Stimulated activated naive B cell treated with anti-CD40 and anti-IgM and Interleukin-4, amounts not matched to agents 10 μg/mL and 1 μg/mL and 100 μg/mL, for 72 hours (primary cell): Measurements from ENCODE around the gene NEK9.
"Not testable (repeated sequence)": the region's sequence is repeated elsewhere in the genome, so short reads cannot be mapped to it uniquely, and the experiment has no call there.

Experiments used
- ATAC-seq, 2 donors: fragments of 150-1000 bp; cut with Tn5 transposase; replicated peaks; 2 replicates each; pipeline ENCODE4 v1.10.0; 2021; ENCODE audit warnings: moderate library complexity in 1 of 2
- DNase-seq: peaks from one replicate; pipeline ENCODE4 v3.0.0; 2021
- H3K27ac Mint-ChIP-seq: one replicate; pipeline ENCODE4 v1.8.0; 2022; ENCODE audit warnings: mild to moderate bottlenecking, mixed read lengths
- H3K27me3 Mint-ChIP-seq, 2 donors: one replicate each; pipeline ENCODE4 v1.8.0; 2022; ENCODE audit warnings: mixed read lengths in 2 of 2
- H3K36me3 Mint-ChIP-seq, 2 donors: one replicate each; pipeline ENCODE4 v1.8.0; 2022; ENCODE audit warnings: mixed read lengths in 2 of 2, mild to moderate bottlenecking in 1 of 2
- H3K4me1 Mint-ChIP-seq, 2 donors: one replicate each; pipeline ENCODE4 v1.8.0; 2022; ENCODE audit warnings: mixed read lengths in 2 of 2, mild to moderate bottlenecking in 1 of 2
- H3K4me3 Mint-ChIP-seq, 2 donors: one replicate each; pipeline ENCODE4 v1.8.0; 2022; ENCODE audit warnings: mild to moderate bottlenecking in 2 of 2, mixed read lengths in 2 of 2, moderate library complexity in 1 of 2
- H3K9me3 Mint-ChIP-seq, 2 donors: one replicate each; pipeline ENCODE4 v1.8.0; 2022; ENCODE audit warnings: mixed read lengths in 2 of 2, mild to moderate bottlenecking in 1 of 2

Gene NEK9

DNA sequence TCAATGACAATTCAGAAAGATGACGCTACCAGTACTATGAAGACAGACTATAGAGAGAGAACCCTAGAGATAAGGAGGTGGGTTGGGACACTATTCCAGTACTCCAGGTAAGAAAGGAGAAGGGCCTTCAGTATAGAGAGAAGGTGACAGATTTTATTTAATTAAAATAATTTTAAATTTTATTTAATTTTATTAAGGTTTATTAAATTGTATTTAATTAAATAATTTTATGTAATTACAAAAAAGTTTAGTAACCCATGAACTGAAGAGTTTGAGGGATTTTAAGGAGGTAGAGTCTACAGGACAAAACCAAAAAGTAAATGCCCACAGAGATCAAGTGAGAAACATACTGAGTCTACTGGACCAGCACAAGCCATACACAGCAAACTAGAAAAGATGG lies 29.3 kb upstream of the NEK9 start:
- no peak overlapping the region for H3K27ac Mint-ChIP-seq

DNA sequence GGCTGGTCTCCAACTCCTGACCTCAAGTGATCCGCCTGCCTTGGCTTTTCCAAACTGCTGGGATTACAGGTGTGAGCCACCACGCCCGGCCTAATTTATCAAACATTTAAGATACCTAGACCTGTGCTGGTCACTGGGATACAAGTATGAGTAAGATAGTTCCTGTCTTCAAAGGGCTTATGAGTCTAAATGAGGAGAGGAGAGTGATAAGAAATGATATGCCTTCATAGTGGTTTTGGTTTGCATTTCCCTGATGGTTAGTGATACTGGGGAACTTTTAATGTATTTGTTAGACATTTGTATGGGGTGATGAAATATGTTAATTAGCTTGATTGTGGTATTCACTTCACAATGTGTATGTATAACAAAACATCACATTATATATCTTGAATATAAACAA lies 28.3 kb upstream of the NEK9 start:
- H3K27ac Mint-ChIP-seq: no peak overlapping the region
- peaks cover 22 to 44% of the 10 kb centered on the region in 2 donors for H3K4me1 Mint-ChIP-seq
- H3K9me3 Mint-ChIP-seq: no peaks in the 10 kb centered on the region
- ATAC-seq (no peak), DNase-seq (no peak)
- no peaks in the 10 kb centered on the region for H3K27me3 Mint-ChIP-seq
- peaks cover 16 to 33% of the 10 kb centered on the region in 2 donors for H3K36me3 Mint-ChIP-seq
- H3K4me3 Mint-ChIP-seq: no peak overlapping the region

More for the DNA sequence above, 29.3 kb upstream of the NEK9 start:
- H3K27me3 Mint-ChIP-seq: no peaks in the 10 kb centered on the region
- H3K4me3 Mint-ChIP-seq: no peak overlapping the region
- ATAC-seq: no peak
- peaks cover 20 to 39% of the 10 kb centered on the region in 2 donors for H3K36me3 Mint-ChIP-seq
- H3K9me3 Mint-ChIP-seq: no peaks in the 10 kb centered on the region
- DNase-seq: no peak
- H3K4me1 Mint-ChIP-seq: peaks cover 26 to 52% of the 10 kb centered on the region in 2 donors

DNA sequence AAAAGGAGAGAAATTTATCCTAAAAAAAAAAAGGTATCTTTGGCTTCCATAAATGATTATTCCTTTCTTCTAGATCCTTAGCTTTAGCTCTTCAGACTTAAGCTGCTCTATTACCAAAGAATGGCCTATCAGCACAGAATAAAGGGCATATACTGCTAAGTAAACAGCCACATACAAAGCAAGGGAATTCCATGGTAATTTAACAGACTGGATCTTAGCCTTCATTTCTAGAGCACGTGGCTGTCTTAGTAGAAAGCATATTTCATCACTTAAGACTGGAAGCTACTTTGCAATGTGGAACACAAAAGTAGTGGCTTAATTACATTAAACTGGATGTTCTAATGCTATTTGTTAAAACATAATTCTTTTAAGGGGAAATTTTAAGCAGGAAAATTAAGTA lies 26.4 kb upstream of the NEK9 start:
- no peaks in the 10 kb centered on the region for H3K9me3 Mint-ChIP-seq
- ATAC-seq (no peak), DNase-seq (no peak)

DNA sequence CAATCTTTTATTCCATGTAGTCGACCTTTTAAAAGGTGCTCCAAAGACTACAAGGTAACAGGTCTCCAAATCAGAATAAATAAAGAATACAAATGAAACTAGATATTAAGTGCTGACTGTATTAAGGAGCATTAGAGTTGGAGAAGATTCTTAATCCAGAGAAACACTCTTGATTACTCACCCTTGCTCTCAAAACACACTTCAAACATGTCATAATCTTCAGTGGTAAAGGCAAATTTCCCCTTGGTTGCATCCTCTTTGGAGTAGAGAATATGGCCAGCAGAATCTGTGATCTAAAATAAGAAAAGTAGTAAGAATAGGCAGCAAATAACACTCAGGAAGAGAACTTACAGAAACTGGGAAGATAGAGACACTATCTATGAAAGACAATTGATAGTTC lies 25.0 kb upstream of the NEK9 start:
- Mint-ChIP-seq H3K9me3 (no peaks in the 10 kb centered on the region), H3K4me3 (no peak overlapping the region), H3K4me1 (peaks cover 19 to 50% of the 10 kb centered on the region in 2 donors), H3K36me3 (peaks cover 25 to 52% of the 10 kb centered on the region in 2 donors), H3K27ac (no peak overlapping the region), H3K27me3 (no peaks in the 10 kb centered on the region)
- no peak for DNase-seq
- ATAC-seq: no peak

More for the DNA sequence above, 26.4 kb upstream of the NEK9 start:
- H3K27ac Mint-ChIP-seq: no peak overlapping the region
- H3K4me1 Mint-ChIP-seq: peaks cover 16 to 42% of the 10 kb centered on the region in 2 donors
- no peak overlapping the region for H3K4me3 Mint-ChIP-seq
- no peaks in the 10 kb centered on the region for H3K27me3 Mint-ChIP-seq
- H3K36me3 Mint-ChIP-seq: peaks cover 23 to 50% of the 10 kb centered on the region in 2 donors

DNA sequence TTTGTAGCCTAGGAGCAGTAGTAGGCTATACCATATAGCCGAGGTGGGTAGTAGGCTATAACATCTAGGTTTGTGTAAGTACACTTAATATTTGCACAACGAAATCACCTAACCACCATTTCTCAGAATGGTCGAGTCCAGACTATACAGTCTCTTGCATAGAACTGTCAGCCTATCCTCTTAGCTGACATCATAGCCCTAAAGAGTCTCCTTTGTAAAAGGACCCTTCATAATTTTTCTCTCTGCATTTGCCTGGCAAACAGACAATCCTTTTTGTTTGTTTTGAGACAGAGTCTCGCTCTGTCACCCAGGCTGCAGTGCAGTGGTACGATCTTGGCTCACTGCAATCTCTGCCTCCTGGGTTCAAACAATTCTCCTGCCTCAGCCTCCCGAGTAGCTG lies 23.8 kb upstream of the NEK9 start:
- Mint-ChIP-seq H3K36me3 (peaks cover 28 to 53% of the 10 kb centered on the region in 2 donors), H3K4me1 (peaks cover 16 to 48% of the 10 kb centered on the region in 2 donors)
- not testable (repeated sequence) for ATAC-seq, H3K27me3 Mint-ChIP-seq, H3K27ac Mint-ChIP-seq, DNase-seq, H3K9me3 Mint-ChIP-seq, H3K4me3 Mint-ChIP-seq

DNA sequence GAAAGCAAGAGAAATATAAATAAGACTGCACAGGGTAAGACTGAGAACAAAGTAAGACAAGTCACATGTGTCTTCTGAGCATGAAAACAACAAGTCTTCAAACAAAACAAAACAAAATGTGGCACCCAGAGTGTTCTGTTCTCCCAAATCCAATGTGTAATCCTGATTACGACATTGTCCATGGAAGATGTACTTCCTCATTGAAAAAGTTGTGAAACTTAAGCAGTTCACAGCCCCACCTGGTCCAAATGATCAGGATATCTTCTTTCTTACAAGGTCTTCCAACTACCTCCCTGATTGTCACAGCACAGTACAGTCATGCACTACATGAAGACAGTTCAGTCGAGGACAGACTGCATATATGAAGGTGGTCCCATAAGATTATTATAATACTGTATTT lies 23.3 kb upstream of the NEK9 start:
- Mint-ChIP-seq H3K4me1 (peaks cover 15 to 47% of the 10 kb centered on the region in 2 donors), H3K27ac (no peak overlapping the region), H3K27me3 (no peaks in the 10 kb centered on the region)

DNA sequence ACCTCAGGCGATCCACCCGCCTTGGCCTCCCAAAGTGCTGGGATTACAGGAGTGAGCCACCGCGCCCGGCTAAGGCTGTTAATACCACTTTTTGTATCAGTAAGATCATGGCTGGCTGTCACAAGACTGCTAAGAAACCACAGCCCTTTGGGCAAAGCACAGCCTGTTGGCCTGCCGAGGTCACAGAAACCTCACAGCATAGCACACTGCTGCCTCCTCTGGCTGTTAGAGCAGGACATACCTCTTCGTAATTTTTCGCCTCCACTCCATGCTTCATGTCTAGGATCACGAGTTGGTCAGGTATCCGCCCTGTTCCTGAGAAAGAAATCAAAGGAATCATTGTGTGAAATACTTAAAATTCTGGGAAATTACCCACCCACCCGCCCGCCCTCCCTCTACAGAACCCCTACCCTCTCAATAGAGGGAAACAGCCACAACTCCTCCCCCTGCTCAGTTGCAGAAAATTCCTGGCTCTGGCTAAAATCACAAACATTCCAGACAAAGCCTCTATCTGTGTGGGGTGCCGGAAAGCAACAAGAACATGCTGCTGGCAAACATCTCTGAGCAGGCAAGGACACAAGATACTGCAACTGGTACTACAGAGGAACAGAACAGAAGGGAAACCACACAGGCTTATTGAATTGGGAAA lies 20.7 kb upstream of the NEK9 start:
- H3K27ac Mint-ChIP-seq: no peak overlapping the region
- H3K36me3 Mint-ChIP-seq: peaks cover 45 to 68% of the 10 kb centered on the region in 2 donors
- no peaks in the 10 kb centered on the region for H3K27me3 Mint-ChIP-seq
- H3K4me1 Mint-ChIP-seq: peaks cover 21 to 68% of the 10 kb centered on the region in 2 donors
- peak; percentile 15 for DNase-seq
- H3K9me3 Mint-ChIP-seq: no peaks in the 10 kb centered on the region
- peak; percentile 88 for ATAC-seq
- H3K4me3 Mint-ChIP-seq: no peak overlapping the region

More for the DNA sequence above, 23.3 kb upstream of the NEK9 start:
- ATAC-seq: no peak
- Mint-ChIP-seq H3K9me3 (no peaks in the 10 kb centered on the region), H3K36me3 (peaks cover 30 to 51% of the 10 kb centered on the region in 2 donors), H3K4me3 (no peak overlapping the region)
- no peak for DNase-seq

DNA sequence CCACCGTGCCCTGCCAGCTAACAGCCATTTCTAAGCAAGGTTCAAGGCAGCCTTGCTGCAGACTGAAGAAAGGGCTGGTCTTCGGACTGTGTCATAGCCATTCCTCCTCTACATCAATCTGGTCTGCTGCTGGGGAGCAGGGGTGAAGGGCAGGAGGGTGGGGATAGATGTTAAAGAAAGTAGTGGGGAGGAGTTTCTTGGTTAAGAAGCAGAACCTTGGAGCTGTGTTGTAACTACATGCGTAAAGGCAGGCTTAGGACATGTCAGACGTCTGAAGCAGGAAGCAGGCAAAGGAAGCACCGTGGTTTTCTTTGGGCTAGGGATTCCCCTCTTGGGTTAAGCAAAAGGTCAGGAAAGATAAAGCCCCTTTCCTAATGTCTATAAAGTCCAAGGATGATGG lies 18.1 kb upstream of the NEK9 start:
- no peaks in the 10 kb centered on the region for H3K27me3 Mint-ChIP-seq
- H3K27ac Mint-ChIP-seq: peak overlapping the region; percentile 6
- H3K4me3 Mint-ChIP-seq: no peak overlapping the region
- peaks cover 34 to 64% of the 10 kb centered on the region in 2 donors for H3K36me3 Mint-ChIP-seq
- ATAC-seq (peak; percentile 65 to 74), DNase-seq (no peak)
- peaks cover 26 to 77% of the 10 kb centered on the region in 2 donors for H3K4me1 Mint-ChIP-seq
- H3K9me3 Mint-ChIP-seq: no peaks in the 10 kb centered on the region

DNA sequence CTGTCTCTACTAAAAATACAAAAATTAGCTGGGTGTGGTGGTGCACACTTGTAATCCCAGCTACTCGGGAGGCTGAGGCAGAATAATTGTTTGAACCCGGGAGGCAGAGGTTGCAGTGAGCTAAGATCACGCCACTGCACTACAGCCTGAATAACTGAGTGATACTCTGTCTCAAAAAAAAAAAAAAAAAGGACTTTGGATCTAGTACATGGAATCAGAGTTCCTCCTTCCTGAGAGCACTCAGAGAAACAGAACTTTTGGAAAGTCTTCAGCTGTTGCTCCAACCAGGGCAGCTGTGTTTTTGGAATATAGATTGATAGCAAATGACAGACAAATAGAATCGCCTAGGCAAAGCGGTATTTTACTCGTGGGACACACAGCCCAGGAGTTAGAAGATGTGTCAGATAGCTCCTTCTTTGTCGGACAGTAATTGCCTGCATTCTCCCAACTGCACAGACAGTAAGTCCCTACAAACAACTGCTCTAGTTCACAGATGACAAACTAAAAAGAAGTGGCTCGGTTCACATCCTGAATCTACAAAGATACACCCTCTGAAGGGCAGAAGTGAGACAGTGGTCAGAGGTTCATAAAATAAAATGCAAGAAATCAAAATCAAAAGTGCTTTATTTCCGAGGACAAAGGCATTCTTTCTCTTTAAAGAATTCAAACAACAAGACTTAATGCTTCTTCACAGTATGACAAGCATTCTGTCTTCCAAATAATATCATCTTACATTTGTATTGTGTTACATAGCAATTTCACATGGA lies 17.1 kb upstream of the NEK9 start:
- peaks cover 33 to 58% of the 10 kb centered on the region in 2 donors for H3K36me3 Mint-ChIP-seq
- no peak for DNase-seq
- H3K4me1 Mint-ChIP-seq: peaks cover 29 to 81% of the 10 kb centered on the region in 2 donors
- ATAC-seq: no peak
- peak overlapping the region; percentile 25 for H3K27ac Mint-ChIP-seq
- no peak overlapping the region for H3K4me3 Mint-ChIP-seq
- H3K27me3 Mint-ChIP-seq: no peaks in the 10 kb centered on the region
- no peaks in the 10 kb centered on the region for H3K9me3 Mint-ChIP-seq

DNA sequence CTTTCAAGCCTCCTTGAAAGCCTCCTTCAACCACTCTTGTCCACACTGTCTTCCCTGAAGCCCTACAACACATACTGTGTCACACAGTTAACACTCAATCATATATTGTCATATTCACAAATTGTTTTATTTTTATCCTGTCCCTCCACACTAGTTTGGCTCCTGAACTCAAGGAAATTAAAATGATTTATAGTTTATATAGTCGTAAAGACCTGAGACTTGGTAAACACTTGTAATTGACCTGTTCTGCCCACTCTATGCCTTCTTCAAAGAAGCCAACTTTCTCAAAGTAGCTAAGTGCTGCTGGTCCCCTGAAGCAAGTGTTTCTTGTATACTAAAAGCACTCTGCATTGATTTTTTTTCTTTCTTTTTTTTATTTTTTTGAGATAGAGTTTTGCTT lies 15.6 kb upstream of the NEK9 start:
- no peaks in the 10 kb centered on the region for H3K27me3 Mint-ChIP-seq
- DNase-seq: no peak
- H3K27ac Mint-ChIP-seq: no peak overlapping the region
- H3K4me3 Mint-ChIP-seq: no peak overlapping the region
- no peaks in the 10 kb centered on the region for H3K9me3 Mint-ChIP-seq
- H3K4me1 Mint-ChIP-seq: peaks cover 26 to 73% of the 10 kb centered on the region in 2 donors
- peaks cover 33 to 52% of the 10 kb centered on the region in 2 donors for H3K36me3 Mint-ChIP-seq
- no peak for ATAC-seq

DNA sequence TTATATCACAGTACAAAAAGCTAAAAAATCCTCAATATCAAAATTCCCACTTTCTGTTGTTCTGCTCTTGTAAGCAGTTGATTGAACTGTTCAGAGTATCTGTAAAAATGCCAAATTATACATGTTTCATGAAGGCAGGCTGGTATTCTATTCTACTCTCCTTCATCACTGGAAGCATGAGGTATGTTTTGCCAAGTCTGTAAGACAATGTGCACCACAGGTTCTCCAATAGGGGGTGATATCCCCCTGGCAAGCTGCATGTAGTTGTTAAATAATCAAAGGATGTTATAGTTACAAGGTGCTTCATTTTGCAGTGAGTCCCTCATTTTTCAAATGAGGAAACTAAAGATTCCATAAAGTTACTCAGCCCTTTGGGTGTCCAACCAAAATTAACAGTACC lies 15.1 kb upstream of the NEK9 start:
- H3K9me3 Mint-ChIP-seq: no peaks in the 10 kb centered on the region
- peak overlapping the region; percentile 44 for H3K27ac Mint-ChIP-seq
- H3K4me3 Mint-ChIP-seq: no peak overlapping the region
- no peak for DNase-seq
- peaks cover 29 to 49% of the 10 kb centered on the region in 2 donors for H3K36me3 Mint-ChIP-seq
- no peaks in the 10 kb centered on the region for H3K27me3 Mint-ChIP-seq
- H3K4me1 Mint-ChIP-seq: peaks cover 26 to 69% of the 10 kb centered on the region in 2 donors
- peak in 1 of 2 donors; percentile 56 for ATAC-seq

DNA sequence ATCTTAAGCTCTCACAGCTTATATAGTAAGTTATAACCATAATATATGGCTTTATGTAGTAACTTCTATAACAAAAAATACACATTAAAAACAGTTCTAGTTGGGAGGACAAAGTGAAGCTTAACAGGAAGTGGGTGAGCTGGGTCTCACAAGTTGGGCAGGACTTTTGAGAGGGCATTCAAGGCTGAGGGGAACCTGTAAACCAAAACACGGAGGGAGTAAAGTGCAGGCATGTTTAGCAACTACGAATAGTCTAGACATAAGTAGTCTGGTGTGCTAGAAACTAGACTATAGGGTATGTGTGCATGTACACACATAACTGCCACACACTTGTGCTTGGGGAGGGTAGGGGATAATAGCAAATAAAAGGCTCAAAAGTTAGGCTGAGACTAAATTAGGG lies 14.2 kb upstream of the NEK9 start:
- no peak overlapping the region for H3K4me3 Mint-ChIP-seq
- peaks cover 23 to 41% of the 10 kb centered on the region in 2 donors for H3K36me3 Mint-ChIP-seq
- H3K9me3 Mint-ChIP-seq: no peaks in the 10 kb centered on the region
- DNase-seq (no peak), ATAC-seq (peak; percentile 45 to 46)
- peak overlapping the region; percentile 65 for H3K27ac Mint-ChIP-seq
- H3K4me1 Mint-ChIP-seq: peaks cover 26 to 63% of the 10 kb centered on the region in 2 donors
- H3K27me3 Mint-ChIP-seq: no peaks in the 10 kb centered on the region

DNA sequence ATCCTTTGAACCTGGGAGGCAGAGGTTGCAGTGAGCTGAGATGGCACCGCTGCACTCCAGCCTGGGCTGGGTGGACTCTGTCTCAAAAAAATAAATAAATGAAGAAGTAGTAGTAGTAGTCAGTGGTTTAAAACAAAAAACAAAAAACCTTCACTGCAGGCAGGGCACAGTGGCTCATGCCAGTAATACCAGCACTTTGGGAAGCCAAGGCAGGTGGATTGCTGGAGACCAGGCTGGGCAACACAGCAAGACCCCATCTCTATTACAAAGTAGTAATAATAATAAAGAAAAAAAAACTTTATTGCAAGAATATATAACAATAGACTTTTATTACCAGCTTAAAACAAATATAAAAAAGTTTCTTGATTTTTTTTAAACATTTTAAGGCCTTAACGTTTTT lies 13.8 kb upstream of the NEK9 start:
- H3K27ac Mint-ChIP-seq: no peak overlapping the region
- H3K4me3 Mint-ChIP-seq: no peak overlapping the region
- no peak for DNase-seq
- no peak for ATAC-seq
- H3K27me3 Mint-ChIP-seq: no peaks in the 10 kb centered on the region
- peaks cover 26 to 61% of the 10 kb centered on the region in 2 donors for H3K4me1 Mint-ChIP-seq
- H3K9me3 Mint-ChIP-seq: no peaks in the 10 kb centered on the region
- peaks cover 24 to 42% of the 10 kb centered on the region in 2 donors for H3K36me3 Mint-ChIP-seq

DNA sequence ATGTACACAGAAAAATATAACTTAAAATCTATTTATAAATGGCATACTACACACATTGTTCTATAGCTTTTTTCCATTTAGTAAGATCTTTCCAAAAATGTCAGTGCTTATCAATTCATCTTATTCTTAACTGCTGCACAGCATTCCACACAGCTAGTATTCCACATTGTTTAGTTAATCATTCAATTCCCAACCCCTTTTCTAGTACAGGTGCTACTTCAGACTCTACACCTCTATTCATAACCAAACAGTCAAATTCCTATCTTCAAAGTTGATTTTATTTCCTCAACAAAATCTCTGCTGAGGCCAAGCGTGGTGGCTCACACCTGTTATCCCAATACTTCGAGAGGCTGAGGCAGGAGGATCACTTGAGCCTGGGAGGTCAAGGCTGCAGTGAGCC lies 12.3 kb upstream of the NEK9 start:
- ATAC-seq: no peak
- no peaks in the 10 kb centered on the region for H3K9me3 Mint-ChIP-seq

DNA sequence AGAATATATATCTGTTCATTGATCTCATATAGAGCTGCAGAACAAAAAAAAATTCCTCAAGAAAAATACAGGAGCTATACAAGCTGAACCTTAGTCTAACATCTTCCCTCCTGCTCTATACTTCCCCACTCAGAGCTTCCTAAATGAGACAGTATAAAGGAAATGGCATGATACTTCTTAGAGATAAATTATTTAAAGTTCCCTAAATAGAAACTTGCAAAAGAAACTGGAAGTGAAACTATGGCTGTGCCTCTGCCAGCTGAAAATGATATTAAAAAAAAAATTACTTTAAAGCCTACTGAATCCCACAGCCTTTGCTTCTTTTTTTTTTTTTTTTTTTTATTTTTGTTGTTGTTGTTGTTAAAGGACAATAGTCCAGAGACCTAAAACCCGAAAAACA lies 11.6 kb upstream of the NEK9 start:
- ATAC-seq: peak; percentile 57
- H3K4me1 Mint-ChIP-seq: peaks cover 21 to 42% of the 10 kb centered on the region in 2 donors
- H3K9me3 Mint-ChIP-seq: no peaks in the 10 kb centered on the region
- H3K27ac Mint-ChIP-seq: peak overlapping the region; percentile 14
- H3K4me3 Mint-ChIP-seq: peak overlapping the region; percentile 21 to 22
- peaks cover 20 to 44% of the 10 kb centered on the region in 2 donors for H3K36me3 Mint-ChIP-seq
- H3K27me3 Mint-ChIP-seq: no peaks in the 10 kb centered on the region
- DNase-seq: no peak

More for the DNA sequence above, 12.3 kb upstream of the NEK9 start:
- peaks cover 21 to 47% of the 10 kb centered on the region in 2 donors for H3K4me1 Mint-ChIP-seq
- no peaks in the 10 kb centered on the region for H3K27me3 Mint-ChIP-seq
- peaks cover 22 to 44% of the 10 kb centered on the region in 2 donors for H3K36me3 Mint-ChIP-seq
- peak overlapping the region in 1 of 2 donors; percentile 11 for H3K4me3 Mint-ChIP-seq
- no peak for DNase-seq
- peak overlapping the region; percentile 78 for H3K27ac Mint-ChIP-seq
